ENCODE data around the gene PPP1R15B.

DNA sequence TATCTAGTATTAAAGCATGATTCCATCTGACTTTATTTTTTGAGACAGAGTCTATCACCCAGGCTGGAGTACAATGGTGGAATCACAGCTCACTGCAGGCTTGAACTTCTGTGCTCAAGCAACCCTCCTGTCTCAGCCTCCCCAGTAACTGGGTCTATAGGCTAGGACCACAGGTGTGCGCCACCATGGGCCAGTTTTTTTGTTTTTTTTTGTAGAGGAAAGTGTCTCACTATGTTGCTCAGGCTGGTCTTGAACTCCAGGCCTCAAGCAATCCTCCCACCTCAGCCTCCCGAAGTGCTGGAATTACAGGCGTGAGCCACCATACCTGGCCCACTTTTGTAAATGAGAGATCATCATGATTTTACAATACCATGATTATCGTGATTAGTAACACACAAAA lies 9.2 kb downstream of the PPP1R15B start:
- TF ChIP-seq, protein P1, sequence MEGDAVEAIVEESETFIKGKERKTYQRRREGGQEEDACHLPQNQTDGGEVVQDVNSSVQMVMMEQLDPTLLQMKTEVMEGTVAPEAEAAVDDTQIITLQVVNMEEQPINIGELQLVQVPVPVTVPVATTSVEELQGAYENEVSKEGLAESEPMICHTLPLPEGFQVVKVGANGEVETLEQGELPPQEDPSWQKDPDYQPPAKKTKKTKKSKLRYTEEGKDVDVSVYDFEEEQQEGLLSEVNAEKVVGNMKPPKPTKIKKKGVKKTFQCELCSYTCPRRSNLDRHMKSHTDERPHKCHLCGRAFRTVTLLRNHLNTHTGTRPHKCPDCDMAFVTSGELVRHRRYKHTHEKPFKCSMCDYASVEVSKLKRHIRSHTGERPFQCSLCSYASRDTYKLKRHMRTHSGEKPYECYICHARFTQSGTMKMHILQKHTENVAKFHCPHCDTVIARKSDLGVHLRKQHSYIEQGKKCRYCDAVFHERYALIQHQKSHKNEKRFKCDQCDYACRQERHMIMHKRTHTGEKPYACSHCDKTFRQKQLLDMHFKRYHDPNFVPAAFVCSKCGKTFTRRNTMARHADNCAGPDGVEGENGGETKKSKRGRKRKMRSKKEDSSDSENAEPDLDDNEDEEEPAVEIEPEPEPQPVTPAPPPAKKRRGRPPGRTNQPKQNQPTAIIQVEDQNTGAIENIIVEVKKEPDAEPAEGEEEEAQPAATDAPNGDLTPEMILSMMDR (optimal IDR thresholded peaks at IDR 0.05 in 1 of 3, IDR thresholded peaks at IDR 0.05 in 1 of 3, conservative IDR thresholded peaks at IDR 0.05 in 1 of 3; ENCODE audit: extremely low read depth in 1 of 3, insufficient read depth in 2 of 3, low read length in 3 of 3) = no peak
- TF ChIP-seq EZH2 (IDR thresholded peaks at IDR 0.05; ENCODE audit: low read length) = no peak
